Subcutaneous adipose tissue (tissue), 4 donors: ENCODE results near the gene GIMAP4. TPM values are rescaled to one million over a fixed set of nuclear protein-coding genes. Genes with fewer than 3 reads are reported as not detected.

ENCODE experiments used
- total RNA-seq, 4 donors: library from RNA; depleted of rRNA; stranded (reverse); fragments of >200 nt; gene quantifications; one replicate each; pipeline ENCODE4 v1.1.0, GENCODE V29; 2016
- TF ChIP-seq, protein P1 (sequence below): fragments of 450-650 bp; IDR thresholded peaks from one replicate; pipeline ENCODE4 v1.5.1; 2016; ENCODE audit warnings: low read depth, mild to moderate bottlenecking, control low read depth, antibody characterized with exemption, moderate library complexity

GIMAP4 gene
- total RNA-seq, 4 donors from 2014 or later, result 43.9 to 69.1 (median 54.8) TPM

DNA sequence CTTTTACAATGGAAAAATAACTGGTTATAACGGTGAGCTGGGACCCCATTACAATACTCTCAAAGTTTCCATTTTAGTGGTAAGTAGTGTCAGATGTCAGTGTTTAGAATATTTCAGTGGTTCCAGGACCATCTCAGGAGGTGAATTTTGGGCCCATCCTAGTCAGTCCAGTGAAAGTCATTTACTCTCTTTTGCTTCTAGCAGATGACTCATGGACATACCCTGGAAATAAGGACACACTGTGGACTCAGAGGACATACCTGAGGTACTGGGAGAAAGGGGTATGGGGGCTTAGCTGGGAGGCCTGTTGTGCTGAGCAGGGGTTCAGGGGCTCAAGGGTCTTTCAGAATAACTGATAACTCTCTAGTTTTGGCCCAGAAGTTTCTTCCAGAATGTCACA is 618 bp upstream of the GIMAP4 start:
- TF ChIP-seq, protein P1, sequence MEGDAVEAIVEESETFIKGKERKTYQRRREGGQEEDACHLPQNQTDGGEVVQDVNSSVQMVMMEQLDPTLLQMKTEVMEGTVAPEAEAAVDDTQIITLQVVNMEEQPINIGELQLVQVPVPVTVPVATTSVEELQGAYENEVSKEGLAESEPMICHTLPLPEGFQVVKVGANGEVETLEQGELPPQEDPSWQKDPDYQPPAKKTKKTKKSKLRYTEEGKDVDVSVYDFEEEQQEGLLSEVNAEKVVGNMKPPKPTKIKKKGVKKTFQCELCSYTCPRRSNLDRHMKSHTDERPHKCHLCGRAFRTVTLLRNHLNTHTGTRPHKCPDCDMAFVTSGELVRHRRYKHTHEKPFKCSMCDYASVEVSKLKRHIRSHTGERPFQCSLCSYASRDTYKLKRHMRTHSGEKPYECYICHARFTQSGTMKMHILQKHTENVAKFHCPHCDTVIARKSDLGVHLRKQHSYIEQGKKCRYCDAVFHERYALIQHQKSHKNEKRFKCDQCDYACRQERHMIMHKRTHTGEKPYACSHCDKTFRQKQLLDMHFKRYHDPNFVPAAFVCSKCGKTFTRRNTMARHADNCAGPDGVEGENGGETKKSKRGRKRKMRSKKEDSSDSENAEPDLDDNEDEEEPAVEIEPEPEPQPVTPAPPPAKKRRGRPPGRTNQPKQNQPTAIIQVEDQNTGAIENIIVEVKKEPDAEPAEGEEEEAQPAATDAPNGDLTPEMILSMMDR, result no peak

DNA sequence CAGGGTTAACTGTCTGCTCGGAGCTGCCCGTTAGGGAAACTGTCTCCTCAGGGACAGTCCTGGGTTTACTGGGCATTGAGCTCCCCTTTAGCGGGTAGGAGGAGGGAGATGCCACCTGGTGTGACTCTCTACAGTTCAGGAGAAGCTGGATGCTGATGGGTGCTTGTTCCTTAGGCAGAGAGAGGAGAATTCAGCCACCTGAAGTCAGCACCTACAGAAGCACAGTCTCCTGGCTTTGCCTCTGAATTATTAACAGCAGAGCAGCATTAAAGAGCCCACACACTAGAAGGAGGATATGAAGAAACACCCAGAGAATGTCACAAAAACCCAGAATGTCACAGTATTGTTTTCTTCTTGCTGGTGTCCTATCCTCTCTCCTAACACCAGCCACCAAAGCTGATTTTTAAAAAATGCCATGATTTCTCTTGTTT is 696 bp downstream of the GIMAP4 start:
- TF ChIP-seq, protein P1, result no peak

DNA sequence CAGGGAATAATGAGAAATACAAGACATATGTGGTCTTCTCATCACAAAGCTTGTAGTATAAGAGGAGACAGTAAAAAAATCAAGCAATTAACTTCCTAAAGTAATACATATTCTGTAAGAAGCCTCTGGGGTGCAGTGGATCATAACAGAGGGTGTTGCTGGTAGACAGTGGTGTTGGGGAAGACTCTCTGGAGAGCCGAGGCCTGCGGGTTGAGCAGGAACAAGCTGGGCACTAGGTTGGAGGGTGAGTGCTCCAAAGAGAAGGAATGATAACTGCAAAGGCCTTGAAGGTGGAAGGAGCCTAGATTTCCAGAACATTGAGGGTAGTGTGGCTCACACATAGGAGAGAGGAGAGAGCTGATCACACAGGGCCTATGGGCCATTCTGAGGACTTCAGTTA is 1.5 kb downstream of the GIMAP4 start:
- TF ChIP-seq, protein P1, result no peak

DNA sequence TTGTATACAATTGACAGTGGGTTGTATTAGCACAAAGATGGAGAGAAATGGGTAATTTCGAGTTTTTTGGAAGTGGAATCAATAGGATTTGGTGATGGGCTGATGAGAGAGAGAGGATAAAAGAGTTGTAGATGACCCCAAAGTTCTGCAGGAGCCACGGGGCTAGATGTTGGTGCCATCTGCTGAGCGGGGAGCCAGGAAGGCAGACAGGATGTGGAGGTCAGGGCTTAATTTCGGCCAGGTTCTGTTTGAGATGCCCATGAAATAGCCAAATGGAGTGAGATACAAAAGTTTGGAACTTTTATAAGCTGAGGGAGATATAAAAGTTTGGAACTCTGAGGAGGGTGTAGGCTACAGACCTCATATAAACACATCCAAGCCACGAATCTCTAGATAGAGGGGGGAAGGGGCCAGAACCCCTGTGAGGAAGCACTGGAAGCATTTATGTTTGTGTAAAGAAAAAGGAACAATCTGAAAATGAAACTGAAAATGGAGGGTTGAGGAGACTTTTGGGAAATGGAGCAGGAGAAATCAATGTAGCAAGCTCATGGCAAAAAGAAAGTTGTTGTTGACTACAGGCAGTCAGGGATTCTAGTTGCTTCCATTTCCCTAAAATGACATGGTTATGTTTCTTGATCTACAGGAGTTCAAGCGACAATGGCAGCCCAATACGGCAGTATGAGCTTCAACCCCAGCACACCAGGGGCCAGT is 2.2 kb downstream of the GIMAP4 start:
- TF ChIP-seq, protein P1, result no peak

DNA sequence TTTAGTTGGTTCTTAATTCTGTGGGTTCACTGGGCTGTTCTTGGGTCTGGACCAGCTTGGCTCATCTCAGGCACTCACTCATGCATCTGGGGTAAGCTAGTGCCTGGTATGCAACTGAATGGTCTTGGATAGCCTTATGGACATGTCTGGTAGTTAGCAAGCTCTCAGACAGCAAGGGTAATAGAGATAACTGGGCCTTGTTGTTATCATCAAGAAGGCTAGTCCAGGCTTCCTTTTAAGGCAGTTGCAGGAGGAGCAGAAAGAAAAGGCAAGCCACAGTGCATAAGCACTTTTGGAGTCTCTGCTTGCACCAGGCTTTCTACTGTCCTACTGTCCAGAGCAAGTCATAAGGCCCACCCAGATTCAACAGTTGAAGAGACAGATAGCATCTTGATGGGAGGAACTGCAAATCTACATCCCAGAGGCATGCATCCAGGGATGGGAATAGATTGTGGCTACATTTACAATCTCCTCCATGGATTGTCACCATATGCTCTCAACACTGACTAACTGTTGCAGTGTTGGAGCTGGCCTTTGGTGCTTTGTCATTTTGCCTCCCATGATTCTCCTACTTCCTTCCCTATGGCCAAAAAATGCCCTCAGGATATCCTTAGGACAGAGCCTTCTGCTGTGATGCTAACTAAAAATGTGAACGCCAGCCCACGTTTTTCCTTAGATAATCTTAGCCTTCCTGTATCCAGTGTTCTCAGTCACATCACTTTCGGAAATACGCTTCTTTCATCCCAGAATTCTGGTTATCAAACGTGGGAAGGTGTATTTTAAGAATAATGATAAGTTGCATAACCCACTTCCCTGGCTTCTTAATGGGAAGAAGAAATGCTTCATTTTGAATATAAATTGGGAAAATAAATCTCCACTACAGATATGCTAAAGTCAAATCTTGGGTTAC is 3.6 kb downstream of the GIMAP4 start:
- TF ChIP-seq, protein P1, result no peak

DNA sequence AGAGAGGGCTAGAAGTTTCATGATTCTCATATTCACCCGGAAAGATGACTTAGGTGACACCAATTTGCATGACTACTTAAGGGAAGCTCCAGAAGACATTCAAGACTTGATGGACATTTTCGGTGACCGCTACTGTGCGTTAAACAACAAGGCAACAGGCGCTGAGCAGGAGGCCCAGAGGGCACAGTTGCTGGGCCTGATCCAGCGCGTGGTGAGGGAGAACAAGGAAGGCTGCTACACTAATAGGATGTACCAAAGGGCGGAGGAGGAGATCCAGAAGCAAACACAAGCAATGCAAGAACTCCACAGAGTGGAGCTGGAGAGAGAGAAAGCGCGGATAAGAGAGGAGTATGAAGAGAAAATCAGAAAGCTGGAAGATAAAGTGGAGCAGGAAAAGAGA is 5.3 kb downstream of the GIMAP4 start:
- TF ChIP-seq, protein P1, result no peak
